Gastrocnemius medialis (tissue), 4 donors: ENCODE measurements around the gene CACNB4. TPM values are rescaled to one million over a fixed set of nuclear protein-coding genes. Genes with fewer than 3 reads are reported as not detected.

Source experiments
- ATAC-seq, 2 donors: fragments of 150-250 bp; one replicate each; pipeline ENCODE4 v1.9.1; 2016
- DNase-seq, 2 donors: peaks; one replicate each; pipeline ENCODE4 v3.0.0-alpha.2; 2019
- H3K27ac ChIP-seq, 4 donors: fragments of 200-600 bp; sonication (generic); 1 replicate in 1 of 4; 2 replicates in 3 of 4; pipeline ENCODE4 v1.5.1; 2016 to 2018; ENCODE audit warnings: mild to moderate bottlenecking in 2 of 4, moderate library complexity in 1 of 4
- H3K27me3 ChIP-seq, 3 donors: fragments of 200-600 bp; sonication (generic) in 2 of 3; 1 replicate in 1 of 3; 2 replicates in 2 of 3; pipeline versions ENCODE4 v1.5.1 to v1.6.0; 2016 to 2019; ENCODE audit warnings: mild to moderate bottlenecking in 1 of 3, moderate library complexity in 1 of 3
- H3K36me3 ChIP-seq, 2 donors: fragments of 200-600 bp; sonication (generic) in 1 of 2; one replicate each; pipeline ENCODE4 v1.5.1; 2017 to 2018
- H3K4me1 ChIP-seq, 2 donors: fragments of 200-600 bp; sonication (generic) in 1 of 2; one replicate each; pipeline ENCODE4 v1.5.1; 2016 to 2017; ENCODE audit warnings: mild to moderate bottlenecking in 2 of 2
- H3K4me3 ChIP-seq, 4 donors: fragments of 200-600 bp; sonication (generic) in 3 of 4; 1 replicate in 1 of 4; 2 replicates in 3 of 4; pipeline ENCODE4 v1.5.1; 2016 to 2019; ENCODE audit warnings: mild to moderate bottlenecking in 2 of 4
- H3K9me3 ChIP-seq, 3 donors: fragments of 200-600 bp; sonication (generic) in 2 of 3; 1 replicate in 1 of 3; 2 replicates in 2 of 3; pipeline ENCODE4 v1.5.1; 2016 to 2019
- CTCF ChIP-seq, 5 experiments: fragments of 450-650 bp in 3 of 5; fragments of 200-600 bp in 2 of 5; sonication (generic) in 2 of 5; IDR thresholded peaks in 4 of 5; conservative IDR thresholded peaks in 1 of 5; 1 replicate in 4 of 5; 2 replicates in 1 of 5; pipeline ENCODE4 v1.5.1; 2016 to 2019; ENCODE audit warnings: antibody characterized with exemption in 5 of 5, mild to moderate bottlenecking in 3 of 5, moderate library complexity in 3 of 5
- POLR2A ChIP-seq, 2 donors: fragments of 450-650 bp; IDR thresholded peaks; one replicate each; pipeline ENCODE4 v1.6.1; 2017; ENCODE audit warnings: antibody characterized with exemption in 2 of 2, mild to moderate bottlenecking in 2 of 2, moderate library complexity in 2 of 2
- in situ Hi-C, 4 donors: fragments of 200-750 bp; cut with MboI; loops; one replicate each; pipeline versions ENCODE4 v1.15.0 to v1.8.0; 2017; ENCODE audit warnings: low sequenced_read_pairs in 4 of 4
- intact Hi-C: fragments of 100-400 bp; cut with DNase I; formaldehyde crosslinking; loops from one replicate; pipeline ENCODE4 v1.15.1; 2023; ENCODE audit warnings: low total_unique reads
- total RNA-seq, 4 donors: library from RNA; depleted of rRNA; stranded (reverse); fragments of >200 nt; gene quantifications; one replicate each; pipeline versions ENCODE4 v1.1.0 to v1.2.3, GENCODE V29; 2016

CACNB4 gene
- total RNA-seq, 4 donors from 2014 or later: 0.04 to 0.56 (median 0.36) TPM

DNA sequence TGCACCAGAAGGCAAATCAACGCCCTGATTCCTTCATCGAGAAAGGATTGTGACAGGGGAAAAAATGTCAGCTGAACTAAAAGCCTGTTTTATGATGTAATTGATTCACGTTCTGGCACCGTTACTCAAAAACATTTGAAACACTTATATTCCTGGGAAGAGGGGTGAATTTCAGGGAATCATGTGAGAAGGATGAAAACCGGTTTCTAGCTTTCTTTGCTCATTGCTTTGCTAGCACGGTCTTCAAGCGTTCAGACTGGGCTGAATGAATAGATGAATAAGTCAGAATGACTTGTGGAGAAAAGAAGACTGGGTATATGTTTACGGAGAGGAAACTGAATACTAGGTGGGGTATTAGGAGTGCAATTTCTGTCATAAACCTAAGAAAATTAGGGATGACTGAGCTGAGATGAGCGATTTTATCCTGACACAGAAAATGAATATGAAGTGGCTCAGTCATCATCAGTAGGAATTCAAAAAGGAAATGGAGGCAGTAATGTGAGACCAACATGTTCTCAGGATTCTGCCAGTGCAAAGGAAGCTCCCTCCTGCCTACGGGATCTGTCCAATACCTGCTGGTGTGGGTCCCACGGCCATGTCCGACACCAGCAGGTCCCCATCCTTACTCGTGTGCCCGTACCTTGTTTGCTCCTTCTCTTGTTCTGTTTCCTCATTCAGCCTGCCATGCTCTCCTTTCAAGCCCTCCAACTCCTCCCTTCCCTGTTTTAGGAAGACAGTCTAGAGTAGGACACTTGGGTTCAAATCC lies 146.0 kb downstream of the CACNB4 start:
- Histone ChIP-seq H3K4me3 (no peak overlapping the region), H3K4me1 (peaks cover 4 to 5% of the 10 kb centered on the region in 2 donors), H3K9me3 (no peaks in the 10 kb centered on the region), H3K27ac (no peak overlapping the region), H3K36me3 (no peaks in the 10 kb centered on the region), H3K27me3 (no peaks in the 10 kb centered on the region)
- in situ Hi-C loops (no loop called here), intact Hi-C loops (no loop called here)
- ATAC-seq (no peak), DNase-seq (no peak)
- TF ChIP-seq POLR2A (IDR thresholded peaks at IDR 0.05) (no peak), CTCF (IDR thresholded peaks at IDR 0.05 in 4 of 5, conservative IDR thresholded peaks at IDR 0.05 in 1 of 5) (no peak)

DNA sequence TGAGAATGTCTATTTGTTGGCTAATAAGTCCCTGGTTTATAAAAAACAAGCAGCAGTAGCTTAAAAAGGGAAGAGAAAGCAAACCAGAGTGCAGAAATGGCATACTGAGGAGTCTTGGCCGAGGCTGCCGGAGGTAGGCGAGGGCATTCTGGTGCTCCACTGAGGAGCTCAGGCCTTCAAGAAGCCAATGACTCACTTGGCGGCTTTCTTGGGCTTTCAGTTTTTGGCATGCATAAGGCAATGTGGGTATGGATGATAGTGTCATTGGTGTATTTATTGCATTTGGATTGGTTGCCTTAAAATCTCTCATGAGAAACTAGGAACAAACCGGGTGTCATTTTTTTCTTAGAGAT lies 151.1 kb downstream of the CACNB4 start:
- peak; percentile 39 to 43 for DNase-seq
- peak; percentile 72 to 83 for ATAC-seq
- H3K4me3 ChIP-seq: peak overlapping the region; percentile 8 to 52 (median 40)
- intact Hi-C loops: loop anchor here (5.0 kb wide), 1 partner anchor 40 kb away; no protein-coding TSS in a partner anchor
- H3K27ac ChIP-seq: peak overlapping the region in 3 of 4 donors; percentile 19 to 47 (median 21)
- H3K4me1 ChIP-seq: peaks cover 4 to 17% of the 10 kb centered on the region in 2 donors
- TF ChIP-seq CTCF (IDR thresholded peaks at IDR 0.05 in 4 of 5, conservative IDR thresholded peaks at IDR 0.05 in 1 of 5): no peak
- no peak for TF ChIP-seq POLR2A (IDR thresholded peaks at IDR 0.05)
- no peaks in the 10 kb centered on the region for H3K9me3 ChIP-seq
- H3K27me3 ChIP-seq: no peaks in the 10 kb centered on the region
- in situ Hi-C loops: no loop called here
- no peaks in the 10 kb centered on the region for H3K36me3 ChIP-seq

- Histone ChIP-seq H3K9me3 (no peaks in the 10 kb centered on the region), H3K36me3 (no peaks in the 10 kb centered on the region), H3K27ac (peak overlapping the region in 3 of 4 donors; percentile 19 to 47 (median 21)), H3K4me1 (peaks cover 4 to 17% of the 10 kb centered on the region in 2 donors), H3K27me3 (no peaks in the 10 kb centered on the region), H3K4me3 (peak overlapping the region; percentile 8 to 52 (median 40))
- in situ Hi-C loops: no loop called here
- ATAC-seq (peak; percentile 44 to 79), DNase-seq (no peak)
- peak; percentile 61 to 70 (median 66) for TF ChIP-seq CTCF (IDR thresholded peaks at IDR 0.05 in 4 of 5, conservative IDR thresholded peaks at IDR 0.05 in 1 of 5)
- TF ChIP-seq POLR2A (IDR thresholded peaks at IDR 0.05): no peak
- intact Hi-C loops: loop anchor here (5.0 kb wide), 1 partner anchor 40 kb away; no protein-coding TSS in a partner anchor
These were observed 151.7 kb downstream of the CACNB4 start for GRCh38 chr2:151946899-151947812.

DNA sequence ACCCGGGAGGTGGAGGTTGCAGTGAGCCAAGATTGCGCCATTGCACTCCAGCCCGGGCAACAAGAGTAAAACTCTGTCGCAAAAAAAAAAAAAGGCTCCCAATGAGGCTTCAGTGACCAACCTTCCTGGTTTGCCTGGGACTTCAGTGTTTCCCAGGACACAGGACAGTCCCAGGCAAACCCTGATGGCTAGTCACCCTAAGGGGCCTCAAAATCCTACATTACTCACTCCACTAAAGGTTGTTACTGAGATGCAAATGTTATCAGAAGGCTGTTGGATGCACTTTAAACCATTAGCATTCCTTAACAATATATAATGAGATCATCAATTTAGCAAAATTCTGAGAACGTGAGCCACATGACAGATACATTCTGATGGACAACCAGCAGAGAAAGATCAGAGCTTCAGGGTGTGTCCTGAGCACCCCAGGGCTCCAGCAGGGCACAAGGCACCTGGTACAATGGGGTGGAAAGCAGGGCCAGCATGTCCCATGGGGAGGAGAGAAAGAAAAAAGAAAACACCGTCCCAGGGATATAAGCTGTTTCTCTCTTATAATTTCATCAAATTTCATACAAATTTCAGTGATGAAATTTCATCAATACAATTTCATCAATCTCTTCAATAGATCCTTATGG lies 152.5 kb downstream of the CACNB4 start:
- no peak for ATAC-seq
- in situ Hi-C loops: no loop called here
- peaks cover 4 to 17% of the 10 kb centered on the region in 2 donors for H3K4me1 ChIP-seq
- H3K27ac ChIP-seq: no peak overlapping the region
- no peaks in the 10 kb centered on the region for H3K27me3 ChIP-seq
- H3K36me3 ChIP-seq: no peaks in the 10 kb centered on the region
- H3K9me3 ChIP-seq: no peaks in the 10 kb centered on the region
- DNase-seq: no peak
- no peak for TF ChIP-seq POLR2A (IDR thresholded peaks at IDR 0.05)
- TF ChIP-seq CTCF (IDR thresholded peaks at IDR 0.05 in 4 of 5, conservative IDR thresholded peaks at IDR 0.05 in 1 of 5): no peak
- no peak overlapping the region for H3K4me3 ChIP-seq
- intact Hi-C loops: loop anchor here (5.0 kb wide), 1 partner anchor 39 kb away; no protein-coding TSS in a partner anchor
